K562 (cell line): ENCODE measurements around the gene SLC26A6. TPM values are rescaled to one million over a fixed set of nuclear protein-coding genes. Genes with fewer than 3 reads are reported as not detected.

Experiments
- C11orf30 ChIP-seq: fragments of 450-650 bp; IDR thresholded peaks from 2 replicates; pipeline ENCODE4 v1.6.1; 2016; ENCODE audit warnings: low read depth, mild to moderate bottlenecking
- CEBPB ChIP-seq: fragments of 450-650 bp; IDR thresholded peaks from 2 replicates; pipeline ENCODE4 v1.6.1; 2016; ENCODE audit warnings: missing genetic modification characterization, missing compliant biosample characterization
- CGGBP1 ChIP-seq: fragments of 250-450 bp; sonication (Bioruptor Pico); IDR thresholded peaks from 2 replicates; pipeline ENCODE4 v1.9.0; 2021; ENCODE audit warnings: mild to moderate bottlenecking
- CHD4 ChIP-seq: fragments of 200-600 bp; sonication (generic); IDR thresholded peaks from 3 replicates; pipeline ENCODE4 v1.6.1; 2012; ENCODE audit warnings: low read depth, mild to moderate bottlenecking, mixed read lengths, low read length, inconsistent platforms; ENCODE audit not compliant: insufficient read depth, insufficient replicate concordance, poor library complexity, severe bottlenecking
- CREB3 ChIP-seq: fragments of 450-650 bp; conservative IDR thresholded peaks from 2 replicates; pipeline ENCODE4 v1.6.1; 2016; ENCODE audit warnings: missing genetic modification characterization, low read depth, mild to moderate bottlenecking, missing compliant biosample characterization, moderate library complexity
- FOXO4 ChIP-seq: fragments of 450-650 bp; formaldehyde crosslinking; IDR thresholded peaks from 2 replicates; pipeline ENCODE4 v1.4.0; 2020; ENCODE audit warnings: mild to moderate bottlenecking, moderate library complexity
- GABPB1 ChIP-seq: sonication (generic); formaldehyde crosslinking; IDR thresholded peaks from 2 replicates; pipeline ENCODE4 v1.8.0; 2022; ENCODE audit warnings: mild to moderate bottlenecking, missing genetic modification reagents
- HDAC3 ChIP-seq: fragments of 450-650 bp; IDR thresholded peaks from 2 replicates; pipeline ENCODE4 v1.6.1; 2018; ENCODE audit warnings: borderline replicate concordance, mild to moderate bottlenecking, moderate library complexity; ENCODE audit not compliant: partially characterized antibody
- HDGF ChIP-seq: fragments of 450-650 bp; IDR thresholded peaks from 2 replicates; pipeline ENCODE4 v1.6.1; 2016
- LEF1 ChIP-seq: fragments of 450-650 bp; IDR thresholded peaks from 2 replicates; pipeline ENCODE4 v1.6.1; 2016; ENCODE audit warnings: mild to moderate bottlenecking
- MEF2A ChIP-seq: IDR thresholded peaks from 2 replicates; pipeline ENCODE4 v1.6.1; 2011; ENCODE audit warnings: low read depth, mild to moderate bottlenecking, low read length, moderate library complexity; ENCODE audit not compliant: control insufficient read depth
- POLR2A ChIP-seq: fragments of 450-650 bp; conservative IDR thresholded peaks from 2 replicates; pipeline ENCODE4 v1.6.1; 2016
- POLR2G ChIP-seq: fragments of 200-400 bp; formaldehyde crosslinking; IDR thresholded peaks from 2 replicates; pipeline ENCODE4 v1.6.1; 2017; ENCODE audit warnings: low read depth, mild to moderate bottlenecking, antibody characterized with exemption, low read length, moderate library complexity
- PTBP1 ChIP-seq: fragments of 200-400 bp; formaldehyde crosslinking; IDR thresholded peaks from 2 replicates; pipeline ENCODE4 v1.6.1; 2017; ENCODE audit warnings: low read depth, low read length
- PURB ChIP-seq: sonication (generic); formaldehyde crosslinking; IDR thresholded peaks from 2 replicates; pipeline ENCODE4 v1.9.0; 2021; ENCODE audit warnings: low read depth, mild to moderate bottlenecking, missing genetic modification reagents
- RBM39 ChIP-seq: fragments of 200-400 bp; formaldehyde crosslinking; optimal IDR thresholded peaks from 2 replicates; pipeline ENCODE3; 2018; ENCODE audit warnings: low read depth, low read length
- SMARCB1 ChIP-seq: IDR thresholded peaks from 2 replicates; pipeline ENCODE4 v1.6.1; 2011; ENCODE audit warnings: improper control_type of control experiment, low read depth; ENCODE audit not compliant: insufficient read length
- TAF1 ChIP-seq: IDR thresholded peaks from 2 replicates; pipeline ENCODE4 v1.6.1; 2011; ENCODE audit warnings: mild to moderate bottlenecking, low read length, moderate library complexity; ENCODE audit not compliant: insufficient read depth, control insufficient read depth, severe bottlenecking; ENCODE audit errors: extremely low read depth
- ZFP36 ChIP-seq: fragments of 150-350 bp; IDR thresholded peaks from 2 replicates; pipeline ENCODE4 v1.6.1; 2018; ENCODE audit warnings: low read length, low read depth; ENCODE audit not compliant: partially characterized antibody
- ZFPM2 ChIP-seq: fragments of 250-450 bp; sonication (Bioruptor Pico); IDR thresholded peaks from 2 replicates; pipeline ENCODE4 v1.5.1; 2022; ENCODE audit warnings: mild to moderate bottlenecking
- ZNF217 ChIP-seq: sonication (generic); formaldehyde crosslinking; IDR thresholded peaks from 2 replicates; pipeline ENCODE4 v1.8.0; 2022; ENCODE audit warnings: mild to moderate bottlenecking, missing genetic modification reagents
- ZNF740 ChIP-seq, 3 experiments: fragments of 200-800 bp in 1 of 3; sonication (Bioruptor generic) in 1 of 3; sonication (generic) in 1 of 3; formaldehyde crosslinking in 1 of 3; IDR thresholded peaks; 2 replicates each; pipeline versions ENCODE4 v1.6.1 to v1.8.0; 2016 to 2022; ENCODE audit warnings: mild to moderate bottlenecking in 2 of 3, missing compliant biosample characterization in 2 of 3, missing genetic modification characterization in 2 of 3, missing genetic modification reagents in 1 of 3
- polyA plus RNA-seq, 8 experiments: library from polyadenylated mRNA; depleted of rRNA in 4 of 8; stranded (reverse) in 5 of 8; unstranded in 3 of 8; fragments of >200 nt; fragmentation: Nextera tagmentation in 2 of 8; fragmentation: Illumina TruSeq in 1 of 8; extraction: Ambion mirVana in 2 of 8; extraction: Trizol in 1 of 8; gene quantifications; 2 replicates each; pipeline versions ENCODE4 v1.2.1 to v1.2.3, GENCODE V29; 2011 to 2014; ENCODE audit warnings: inconsistent platforms in 1 of 8, missing spikeins in 1 of 8
- total RNA-seq, 7 experiments: library from RNA; depleted of rRNA in 6 of 7; stranded (reverse); fragments of >200 nt in 6 of 7; fragmentation: Illumina TruSeq in 2 of 7; extraction: Trizol in 2 of 7; gene quantifications; 2 replicates each; pipeline versions ENCODE4 v1.2.1 to v1.2.3, GENCODE V29; 2011 to 2021; ENCODE audit warnings: low replicate concordance in 1 of 7
- TF ChIP-seq, protein P1 (sequence below): fragments of 250-450 bp; sonication (Bioruptor Pico); IDR thresholded peaks from 2 replicates; pipeline ENCODE4 v1.8.0; 2022; ENCODE audit warnings: moderate library complexity, mild to moderate bottlenecking, inconsistent platforms

SLC26A6 gene
- total and polyA plus RNA-seq, 9 of the 15 experiments (the other 6 are each of a cell fraction or from before 2014, with no cell fraction given): 2.1 to 27.2 (median 14.8) TPM

GRCh38 chr3:48663489-48664312 is 28.4 kb upstream of the SLC26A6 start (continued):
- TF ChIP-seq CHD4: no peak
- peak; percentile 87 for TF ChIP-seq POLR2G
- TF ChIP-seq HDAC3: no peak
- no peak for TF ChIP-seq FOXO4
- TF ChIP-seq POLR2A: peak; percentile 81
- TF ChIP-seq CREB3 (tag): no peak
- no peak for TF ChIP-seq PURB (CRISPR knock-in tag)
- TF ChIP-seq ZFPM2 (CRISPR knock-in tag): no peak
- no peak; the same call in 1 of the 2 replicates for TF ChIP-seq CEBPB (tag)
- peak; percentile 40; the same call in 1 of the 2 replicates for TF ChIP-seq ZNF740 (CRISPR knock-in tag; IDR thresholded peaks at IDR 0.05)
- no peak for TF ChIP-seq ZNF740 (tag; IDR thresholded peaks at IDR 0.05)
- no peak for TF ChIP-seq ZFP36
- TF ChIP-seq RBM39: no peak
- peak; percentile 54; the same call in 1 of the 2 replicates for TF ChIP-seq GABPB1 (CRISPR knock-in tag)
- TF ChIP-seq ZNF217 (CRISPR knock-in tag): no peak
- no peak for TF ChIP-seq MEF2A
- no peak for TF ChIP-seq PTBP1
- no peak for TF ChIP-seq SMARCB1
- TF ChIP-seq TAF1: no peak
- peak; percentile 60 for TF ChIP-seq LEF1
- no peak for TF ChIP-seq CGGBP1 (CRISPR knock-in tag)
- no peak for TF ChIP-seq C11orf30
- TF ChIP-seq HDGF: no peak
- TF ChIP-seq, protein P1, sequence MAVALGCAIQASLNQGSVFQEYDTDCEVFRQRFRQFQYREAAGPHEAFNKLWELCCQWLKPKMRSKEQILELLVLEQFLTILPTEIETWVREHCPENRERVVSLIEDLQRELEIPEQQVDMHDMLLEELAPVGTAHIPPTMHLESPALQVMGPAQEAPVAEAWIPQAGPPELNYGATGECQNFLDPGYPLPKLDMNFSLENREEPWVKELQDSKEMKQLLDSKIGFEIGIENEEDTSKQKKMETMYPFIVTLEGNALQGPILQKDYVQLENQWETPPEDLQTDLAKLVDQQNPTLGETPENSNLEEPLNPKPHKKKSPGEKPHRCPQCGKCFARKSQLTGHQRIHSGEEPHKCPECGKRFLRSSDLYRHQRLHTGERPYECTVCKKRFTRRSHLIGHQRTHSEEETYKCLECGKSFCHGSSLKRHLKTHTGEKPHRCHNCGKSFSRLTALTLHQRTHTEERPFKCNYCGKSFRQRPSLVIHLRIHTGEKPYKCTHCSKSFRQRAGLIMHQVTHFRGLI (CRISPR knock-in tag): no peak
